Endothelial cell of umbilical vein (primary cell): ENCODE results near the gene SEMA4C. TPM values are rescaled to one million over a fixed set of nuclear protein-coding genes. Genes with fewer than 3 reads are reported as not detected.

Experiments used
- BruUV-seq: library from RNA; stranded (reverse); fragments of 400-500 nt; replicated peaks from 2 replicates; lab custom pipeline; 2021; lab: Mats Ljungman, UMichigan
- CTCF ChIA-PET: fragments of 300-600, 350-600 bp; sonication (Branson Sonifier 250); formaldehyde crosslinking; loops from one replicate; lab custom pipeline; 2021; ENCODE audit warnings: antibody characterized with exemption, inconsistent platforms; lab: Charles Lee
- POLR2A ChIA-PET: fragments of 300-600, 350-600 bp; sonication (Branson Sonifier 250); formaldehyde crosslinking; loops from one replicate; lab custom pipeline; 2021; ENCODE audit warnings: antibody characterized with exemption, inconsistent platforms; lab: Charles Lee
- DNase-seq: peaks from one replicate; pipeline ENCODE4 v3.0.0-alpha.2; 2011; ENCODE audit warnings: low read depth, low spot score
- FAIRE-seq: peaks from 2 replicates; lab custom pipeline; 2011; peaks lifted over from hg19 to GRCh38; lab: Jason Lieb, UNC
- H2AFZ ChIP-seq: 2 replicates; pipeline ENCODE4 v1.6.0; 2012; ENCODE audit warnings: low read depth, low read length, control low read depth, inconsistent platforms
- H3K27ac ChIP-seq: 2 replicates; pipeline ENCODE4 v1.5.1; 2011; ENCODE audit warnings: low read depth, mild to moderate bottlenecking, control low read depth, low read length, moderate library complexity; ENCODE audit not compliant: insufficient read depth
- H3K27me3 ChIP-seq, 2 experiments: 2 replicates each; pipeline versions ENCODE4 v1.6.0 to v1.6.1; 2011; ENCODE audit warnings: low read length in 2 of 2, mixed read lengths in 1 of 2; ENCODE audit not compliant: control insufficient read depth in 2 of 2, insufficient read depth in 2 of 2
- H3K36me3 ChIP-seq, 2 experiments: 2 replicates in 1 of 2; 3 replicates in 1 of 2; pipeline ENCODE4 v1.5.1; 2011; ENCODE audit warnings: low read length in 2 of 2, mild to moderate bottlenecking in 1 of 2, moderate library complexity in 1 of 2; ENCODE audit not compliant: control insufficient read depth in 2 of 2, insufficient read depth in 2 of 2; ENCODE audit errors: extremely low read depth in 1 of 2
- H3K4me1 ChIP-seq: 3 replicates; pipeline ENCODE4 v1.5.1; 2011; ENCODE audit warnings: mild to moderate bottlenecking, low read length; ENCODE audit not compliant: control insufficient read depth, insufficient read depth; ENCODE audit errors: extremely low read depth
- H3K4me2 ChIP-seq: 2 replicates; pipeline ENCODE4 v1.6.1; 2011; ENCODE audit warnings: low read length, control low read depth, mixed read lengths; ENCODE audit not compliant: insufficient read depth
- H3K4me3 ChIP-seq, 3 experiments: fragments of 200-600 bp in 1 of 3; sonication (generic), shearing (Covaris generic) in 1 of 3; replicated peaks in 1 of 3; 2 replicates each; pipeline ENCODE4 v1.5.1; 2011 to 2016; ENCODE audit warnings: control low read depth in 3 of 3, low read length in 3 of 3, mild to moderate bottlenecking in 2 of 3, inconsistent platforms in 1 of 3, low read depth in 1 of 3, moderate library complexity in 1 of 3; ENCODE audit not compliant: insufficient read depth in 1 of 3
- H3K79me2 ChIP-seq: 2 replicates; pipeline ENCODE4 v1.6.0; 2012; ENCODE audit warnings: low read length, inconsistent platforms; ENCODE audit not compliant: control insufficient read depth, insufficient read depth
- H3K9ac ChIP-seq: replicated peaks from 2 replicates; pipeline ENCODE3; 2011; ENCODE audit warnings: low read length, control low read depth; ENCODE audit not compliant: insufficient read depth; ENCODE audit errors: extremely low read depth
- H3K9me1 ChIP-seq: replicated peaks from 3 replicates; pipeline ENCODE4 v1.6.0; 2011; ENCODE audit warnings: mild to moderate bottlenecking, low read length; ENCODE audit not compliant: control insufficient read depth, insufficient read depth; ENCODE audit errors: extremely low read depth
- H3K9me3 ChIP-seq: replicated peaks from 2 replicates; pipeline ENCODE4 v1.5.1; 2012; ENCODE audit warnings: low read length, inconsistent platforms; ENCODE audit not compliant: control insufficient read depth, insufficient read depth
- H4K20me1 ChIP-seq: replicated peaks from 2 replicates; pipeline ENCODE3; 2011; ENCODE audit warnings: mild to moderate bottlenecking, low read length; ENCODE audit not compliant: control insufficient read depth, insufficient read depth; ENCODE audit errors: extremely low read depth
- CTCF ChIP-seq, 2 donors: IDR thresholded peaks; 1 replicate in 1 of 2; 2 replicates in 1 of 2; pipeline ENCODE4 v1.5.1; 2011; ENCODE audit warnings: low read length in 2 of 2, mild to moderate bottlenecking in 2 of 2, moderate library complexity in 2 of 2, control low read depth in 1 of 2, inconsistent platforms in 1 of 2, low read depth in 1 of 2; ENCODE audit not compliant: insufficient read depth in 1 of 2; ENCODE audit errors: extremely low read depth in 1 of 2
- EZH2 ChIP-seq: IDR thresholded peaks from 2 replicates; pipeline ENCODE4 v1.6.1; 2012; ENCODE audit warnings: borderline replicate concordance, low read depth, mild to moderate bottlenecking, moderate library complexity, low read length, inconsistent platforms; ENCODE audit not compliant: severe bottlenecking
- FOS ChIP-seq: IDR thresholded peaks from 2 replicates; pipeline ENCODE4 v1.6.1; 2011; ENCODE audit warnings: mild to moderate bottlenecking, low read length, moderate library complexity, borderline replicate concordance; ENCODE audit not compliant: insufficient read depth
- GATA2 ChIP-seq: IDR thresholded peaks from 2 replicates; pipeline ENCODE4 v1.7.0; 2011; ENCODE audit warnings: low read depth, mild to moderate bottlenecking, moderate library complexity, mixed read lengths, low read length; ENCODE audit not compliant: insufficient read length, insufficient read depth
- JUN ChIP-seq: IDR thresholded peaks from 2 replicates; pipeline ENCODE4 v1.6.1; 2011; ENCODE audit warnings: borderline replicate concordance, low read depth; ENCODE audit not compliant: insufficient read length, insufficient read depth
- MAX ChIP-seq: IDR thresholded peaks from 2 replicates; pipeline ENCODE4 v1.6.1; 2011; ENCODE audit not compliant: insufficient read depth, insufficient read length
- MYC ChIP-seq: IDR thresholded peaks from one replicate; pipeline ENCODE4 v1.6.1; 2011; ENCODE audit warnings: mild to moderate bottlenecking, low read depth, low read length
- POLR2A ChIP-seq: IDR thresholded peaks from 2 replicates; pipeline ENCODE4 v1.6.1; 2012; ENCODE audit warnings: low read depth, mild to moderate bottlenecking, control low read depth, low read length
- POLR2AphosphoS5 ChIP-seq: IDR thresholded peaks from 2 replicates; pipeline ENCODE4 v1.6.1; 2012; ENCODE audit warnings: low read depth, mild to moderate bottlenecking, control low read depth, low read length, moderate library complexity; ENCODE audit not compliant: insufficient read depth
- dilution Hi-C: fragments of 300-500 bp; cut with MboI; formaldehyde crosslinking; loops from one replicate; pipeline ENCODE4 v1.15.0; 2019; ENCODE audit warnings: low sequenced_read_pairs; ENCODE audit not compliant: extremely low pct_ligation_motif_present
- intact Hi-C: fragments of 100-400 bp; cut with micrococcal nuclease; formaldehyde crosslinking; loops from one replicate; pipeline ENCODE4 v1.10.0; 2022
- polyA plus RNA-seq, 4 experiments: library from polyadenylated mRNA; depleted of rRNA in 3 of 4; stranded (reverse) in 3 of 4; unstranded in 1 of 4; fragments of >200 nt; gene quantifications; 2 replicates each; pipeline versions ENCODE4 v1.2.1 to v1.2.3, GENCODE V29; 2011 to 2012; ENCODE audit warnings: missing spikeins in 1 of 4
- total RNA-seq: library from RNA; stranded (reverse); gene quantifications from 2 replicates; pipeline ENCODE4 v1.2.3, GENCODE V29; 2021

SEMA4C gene
- total and polyA plus RNA-seq, 2 donors (not counting 3 experiments of a cell fraction or from before 2014, with no cell fraction given), result 16.4 to 17.3 TPM

DNA sequence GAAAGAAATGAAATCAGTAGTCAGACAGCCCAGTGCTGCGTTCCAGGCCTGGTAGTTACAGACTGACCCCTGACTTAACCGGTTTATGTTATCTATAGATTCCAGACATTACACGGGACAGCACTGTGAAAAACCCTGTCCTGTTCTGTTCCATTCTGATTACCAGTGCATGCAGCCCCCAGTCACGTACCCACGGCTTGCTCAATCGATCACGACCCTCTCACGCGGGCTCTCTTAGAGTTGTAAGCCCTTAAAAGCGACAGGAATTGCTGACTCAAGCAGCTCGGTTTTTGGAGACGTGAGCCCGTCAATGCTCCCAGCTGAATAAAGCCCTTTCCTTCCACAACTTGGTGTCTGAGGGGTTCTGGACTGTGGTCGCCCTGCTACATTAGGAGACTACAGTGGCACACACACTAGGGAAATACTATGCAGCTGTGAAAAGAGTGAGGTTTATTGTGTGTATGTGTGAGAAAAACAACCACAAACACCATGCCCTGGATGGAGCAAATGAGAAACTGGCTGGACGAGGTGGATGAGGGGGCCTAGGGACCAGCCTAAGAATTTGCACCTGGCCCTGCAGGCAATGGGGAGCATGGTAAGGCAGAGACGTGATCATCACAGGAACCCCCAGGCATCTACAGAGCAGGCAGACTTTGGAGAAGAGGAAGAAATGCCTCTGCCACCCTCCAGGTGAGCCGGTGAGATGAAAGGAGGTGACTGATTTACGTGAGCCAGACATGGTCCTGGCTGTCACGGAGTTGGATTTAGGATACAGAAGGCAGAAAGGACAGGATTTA, 49.1 kb upstream of the SEMA4C start:
- H3K27ac ChIP-seq, result no peak overlapping the region
- H3K27me3 ChIP-seq, result peaks cover 2 to 4% of the 10 kb centered on the region in 2 experiments
- H3K9ac ChIP-seq, result no peak overlapping the region
- TF ChIP-seq MAX (no peak), POLR2AphosphoS5 (no peak), EZH2 (no peak), POLR2A (no peak), GATA2 (no peak), CTCF (IDR thresholded peaks at IDR 0.05; ENCODE audit: extremely low read depth in 1 of 2, insufficient read depth in 1 of 2, low read depth in 1 of 2, low read length in 2 of 2) (no peak), FOS (no peak), JUN (no peak), MYC (no peak)
- dilution Hi-C loops (no loop called here), intact Hi-C loops (no loop called here)
- BruUV-seq, result no TSS peak
- no peaks in the 10 kb centered on the region for H3K9me1 ChIP-seq
- H3K4me3 ChIP-seq, result no peak overlapping the region
- FAIRE-seq (no peak), DNase-seq (no peak)
- no peaks in the 10 kb centered on the region for H3K79me2 ChIP-seq
- no peak overlapping the region for H2AFZ ChIP-seq
- H3K4me2 ChIP-seq, result no peak overlapping the region
- H3K4me1 ChIP-seq, result no peaks in the 10 kb centered on the region
- H4K20me1 ChIP-seq, result no peaks in the 10 kb centered on the region
- no peaks in the 10 kb centered on the region for H3K36me3 ChIP-seq
- CTCF ChIA-PET, result no interaction called here
- H3K9me3 ChIP-seq, result no peaks in the 10 kb centered on the region
- POLR2A ChIA-PET, result no interaction called here
